Brain microvascular endothelial cell (primary cell): ENCODE measurements around the gene CTXN3.

Experiments
- DNase-seq: peaks from one replicate; pipeline ENCODE4 v3.0.0-alpha.2; 2020
- H3K27ac ChIP-seq: fragments of 250-450 bp; sonication (Bioruptor Pico); 2 replicates; pipeline ENCODE4 v1.5.1; 2020; ENCODE audit warnings: mild to moderate bottlenecking, moderate library complexity
- H3K27me3 ChIP-seq: fragments of 250-450 bp; sonication (Bioruptor Pico); replicated peaks from 2 replicates; pipeline ENCODE4 v1.5.1; 2020; ENCODE audit warnings: mild to moderate bottlenecking
- H3K36me3 ChIP-seq: fragments of 250-450 bp; sonication (Bioruptor Pico); replicated peaks from 2 replicates; pipeline ENCODE4 v1.5.1; 2020; ENCODE audit warnings: mild to moderate bottlenecking
- H3K4me3 ChIP-seq: 2 replicates; pipeline ENCODE4 v1.5.1; 2011; ENCODE audit warnings: low read depth, mild to moderate bottlenecking, control low read depth, low read length, moderate library complexity
- in situ Hi-C: cut with HindIII; loops from 2 replicates; pipeline ENCODE4 v1.10.0; 2017; ENCODE audit warnings: low sequenced_read_pairs, low pct_ligation_motif_present
- TF ChIP-seq, protein P1 (sequence below): IDR thresholded peaks from 2 replicates; pipeline ENCODE4 v1.5.1; 2011; ENCODE audit warnings: low read depth, mild to moderate bottlenecking, moderate library complexity, low read length, control low read depth, inconsistent platforms; ENCODE audit errors: missing control alignments

Gene CTXN3

DNA sequence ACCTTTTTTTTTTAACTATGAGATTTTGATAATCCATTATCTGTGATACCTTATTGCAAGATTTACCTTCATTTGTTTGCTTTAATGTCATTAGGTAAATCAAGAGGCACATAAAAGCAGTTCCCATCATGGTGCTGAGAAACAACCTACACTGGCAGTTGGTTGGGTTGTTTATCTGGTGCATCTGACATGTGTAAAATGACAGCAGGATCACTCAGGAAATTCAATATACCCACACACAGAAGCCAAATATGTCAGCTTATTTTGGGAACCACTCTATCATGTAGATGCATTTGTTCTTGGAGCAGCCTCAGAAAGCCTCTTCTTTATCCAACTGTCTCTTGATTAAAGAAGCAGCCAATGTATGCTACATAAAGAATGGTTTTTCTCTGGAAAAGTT, 46.5 kb downstream of the CTXN3 start:
- TF ChIP-seq, protein P1, sequence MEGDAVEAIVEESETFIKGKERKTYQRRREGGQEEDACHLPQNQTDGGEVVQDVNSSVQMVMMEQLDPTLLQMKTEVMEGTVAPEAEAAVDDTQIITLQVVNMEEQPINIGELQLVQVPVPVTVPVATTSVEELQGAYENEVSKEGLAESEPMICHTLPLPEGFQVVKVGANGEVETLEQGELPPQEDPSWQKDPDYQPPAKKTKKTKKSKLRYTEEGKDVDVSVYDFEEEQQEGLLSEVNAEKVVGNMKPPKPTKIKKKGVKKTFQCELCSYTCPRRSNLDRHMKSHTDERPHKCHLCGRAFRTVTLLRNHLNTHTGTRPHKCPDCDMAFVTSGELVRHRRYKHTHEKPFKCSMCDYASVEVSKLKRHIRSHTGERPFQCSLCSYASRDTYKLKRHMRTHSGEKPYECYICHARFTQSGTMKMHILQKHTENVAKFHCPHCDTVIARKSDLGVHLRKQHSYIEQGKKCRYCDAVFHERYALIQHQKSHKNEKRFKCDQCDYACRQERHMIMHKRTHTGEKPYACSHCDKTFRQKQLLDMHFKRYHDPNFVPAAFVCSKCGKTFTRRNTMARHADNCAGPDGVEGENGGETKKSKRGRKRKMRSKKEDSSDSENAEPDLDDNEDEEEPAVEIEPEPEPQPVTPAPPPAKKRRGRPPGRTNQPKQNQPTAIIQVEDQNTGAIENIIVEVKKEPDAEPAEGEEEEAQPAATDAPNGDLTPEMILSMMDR: no peak
- Histone ChIP-seq H3K36me3 (no peaks in the 10 kb centered on the region), H3K27me3 (no peaks in the 10 kb centered on the region), H3K27ac (no peak overlapping the region), H3K4me3 (no peak overlapping the region)
- DNase-seq: no peak
- in situ Hi-C loops: no loop called here

DNA sequence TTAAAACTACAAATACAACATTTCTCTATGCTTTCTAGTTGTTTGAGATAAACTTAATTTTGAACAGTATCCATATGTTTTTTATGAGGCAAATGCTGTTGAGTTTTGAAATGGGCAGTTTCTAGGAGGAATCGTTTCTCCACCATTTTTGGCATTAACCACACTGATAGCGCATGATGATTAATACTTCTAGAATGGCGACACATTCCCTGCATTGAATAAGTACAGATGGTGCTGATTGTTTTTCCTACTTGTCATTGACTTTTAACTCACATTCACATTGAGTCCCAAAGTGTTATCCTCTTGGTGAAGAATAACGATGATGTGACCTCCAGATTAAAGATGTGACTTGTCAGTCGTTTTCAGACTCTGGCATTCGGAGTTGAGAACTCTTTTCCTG, 47.8 kb downstream of the CTXN3 start:
- TF ChIP-seq, protein P1: no peak
- H3K27ac ChIP-seq: peak overlapping the region; percentile 7
- DNase-seq: peak; percentile 81
- no peak overlapping the region for H3K4me3 ChIP-seq
- in situ Hi-C loops: no loop called here
- no peaks in the 10 kb centered on the region for H3K36me3 ChIP-seq
- no peaks in the 10 kb centered on the region for H3K27me3 ChIP-seq

DNA sequence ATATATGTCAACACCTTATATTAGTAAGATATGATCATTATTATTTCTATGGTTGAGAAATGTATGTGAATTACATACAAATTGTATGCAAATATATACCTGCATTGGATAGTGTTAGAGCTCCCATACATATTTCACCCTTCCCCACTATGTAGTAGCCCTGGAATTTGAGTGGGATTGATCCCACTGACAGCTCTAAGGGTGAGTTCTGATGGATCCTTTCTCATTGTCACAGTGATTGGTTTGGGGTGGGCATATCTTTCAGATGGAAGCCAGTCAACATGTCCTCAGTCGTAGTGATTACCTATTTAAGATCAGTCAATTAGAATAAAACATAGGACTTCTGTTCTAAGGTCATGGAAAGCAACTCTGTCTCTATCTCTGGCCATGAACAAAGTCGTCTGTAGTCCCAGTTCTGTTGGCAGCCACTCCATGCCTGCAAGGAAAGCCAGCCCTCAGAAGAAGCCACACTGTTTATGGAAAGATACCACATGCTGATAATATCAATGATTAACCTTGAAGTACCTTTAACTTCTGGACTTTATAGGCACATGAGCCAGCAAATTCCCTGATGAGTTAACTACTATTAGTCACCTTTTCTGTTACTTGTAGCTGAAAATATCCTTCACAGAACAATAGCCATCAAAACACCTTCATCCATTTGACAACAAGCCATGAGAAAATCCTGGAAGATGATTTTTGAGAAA, 49.2 kb downstream of the CTXN3 start:
- in situ Hi-C loops: no loop called here
- TF ChIP-seq, protein P1: no peak
- DNase-seq: peak; percentile 57
- no peak overlapping the region for H3K4me3 ChIP-seq
- H3K27ac ChIP-seq: no peak overlapping the region
- H3K36me3 ChIP-seq: no peaks in the 10 kb centered on the region
- H3K27me3 ChIP-seq: no peaks in the 10 kb centered on the region

DNA sequence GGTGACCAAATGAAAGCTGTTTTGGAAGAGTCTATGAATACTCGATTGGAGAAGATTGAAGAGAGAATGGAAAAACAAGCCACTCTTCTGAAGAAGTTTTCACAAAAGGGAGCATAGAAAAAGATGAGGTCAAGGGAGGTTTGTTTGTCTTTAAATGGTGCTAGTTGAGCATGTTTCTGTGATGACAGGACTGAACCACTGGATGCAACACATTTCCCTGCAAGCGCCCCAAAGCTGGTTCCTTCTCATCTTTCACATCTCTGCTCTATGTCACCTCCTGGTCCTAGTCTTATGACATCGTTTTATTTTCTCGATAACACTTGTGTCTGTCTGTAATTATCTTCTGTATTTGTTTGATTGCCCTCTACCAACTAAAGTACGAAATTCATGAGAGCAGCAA, 50.5 kb downstream of the CTXN3 start:
- DNase-seq: peak; percentile 11
- Histone ChIP-seq H3K27ac (no peak overlapping the region), H3K4me3 (no peak overlapping the region), H3K36me3 (no peaks in the 10 kb centered on the region), H3K27me3 (no peaks in the 10 kb centered on the region)
- TF ChIP-seq, protein P1: no peak
- in situ Hi-C loops: no loop called here

DNA sequence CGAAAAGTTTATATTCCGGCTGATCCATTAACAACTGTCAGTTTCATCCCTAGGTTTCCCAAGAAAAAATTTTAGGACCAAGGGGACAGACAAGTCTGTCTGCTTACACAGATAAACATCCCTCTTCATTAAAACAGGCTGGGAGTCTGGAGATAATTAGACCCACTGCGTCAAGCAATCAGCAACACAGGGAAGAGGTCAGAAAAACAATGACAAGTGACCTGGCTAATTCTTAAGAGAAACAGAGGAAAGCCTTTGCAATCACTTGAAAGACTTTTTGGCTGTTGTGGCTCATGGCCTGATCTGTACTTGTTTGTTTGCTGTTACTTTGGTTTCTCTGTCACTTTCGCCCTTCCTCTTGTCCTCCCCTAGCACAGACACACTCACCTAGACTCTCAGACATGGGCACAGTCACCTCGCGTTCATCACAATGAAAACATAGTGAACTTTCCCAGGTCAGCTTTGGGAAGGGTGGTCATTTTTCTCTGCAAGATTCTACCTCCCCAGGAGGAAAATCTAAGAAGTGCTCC, 51.4 kb downstream of the CTXN3 start:
- no peak for DNase-seq
- Histone ChIP-seq H3K36me3 (no peaks in the 10 kb centered on the region), H3K27ac (no peak overlapping the region), H3K4me3 (no peak overlapping the region), H3K27me3 (no peaks in the 10 kb centered on the region)
- TF ChIP-seq, protein P1: no peak
- in situ Hi-C loops: no loop called here

DNA sequence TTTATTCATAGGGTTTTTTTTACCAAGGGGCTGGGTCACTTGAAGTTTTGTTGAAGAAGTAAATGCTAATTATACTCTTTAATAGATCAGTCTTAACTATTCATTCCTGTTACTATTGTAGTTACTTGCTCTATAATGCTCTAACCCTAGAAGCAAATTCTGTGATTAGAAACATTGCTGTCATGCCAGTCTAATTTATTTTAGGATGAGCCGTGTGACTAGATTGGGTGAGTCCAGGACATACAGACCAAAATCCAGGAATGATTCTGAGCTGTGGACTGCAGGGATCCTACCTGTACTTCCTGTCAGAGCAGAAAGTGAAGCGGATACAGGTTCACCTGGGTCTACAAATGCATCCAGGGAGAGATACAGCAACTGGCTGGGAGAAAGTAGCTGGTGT, 53.6 kb downstream of the CTXN3 start:
- Histone ChIP-seq H3K4me3 (no peak overlapping the region), H3K27ac (no peak overlapping the region), H3K36me3 (no peaks in the 10 kb centered on the region), H3K27me3 (no peaks in the 10 kb centered on the region)
- no peak for DNase-seq
- TF ChIP-seq, protein P1: no peak
- in situ Hi-C loops: no loop called here
